IMR-90 (cell line): ENCODE results near the gene PDE6H. TPM values are rescaled to one million over a fixed set of nuclear protein-coding genes. Genes with fewer than 3 reads are reported as not detected.

ENCODE experiments used
- ATAC-seq: fragments of 200-7000 bp; cut with Tn5 transposase; 2 replicates; pipeline ENCODE4 v1.9.1; 2020; ENCODE audit warnings: low read depth, mild to moderate bottlenecking, moderate library complexity
- BruUV-seq: library from RNA; stranded (reverse); fragments of 400-500 nt; replicated peaks from 2 replicates; lab custom pipeline; 2021; lab: Mats Ljungman, UMichigan
- CTCF ChIA-PET: fragments of 300-600 bp; formaldehyde crosslinking; extraction: SDS; loops from one replicate; lab custom pipeline; 2021; ENCODE audit warnings: antibody characterized with exemption; lab: Yijun Ruan, JAX
- POLR2A ChIA-PET: fragments of 300-600 bp; sonication (Branson Sonifier 250); formaldehyde crosslinking; loops from one replicate; lab custom pipeline; 2022; ENCODE audit warnings: antibody characterized with exemption; ENCODE audit not compliant: unreplicated experiment; lab: Charles Lee
- DNase-seq: peaks from one replicate; pipeline ENCODE4 v3.0.0; 2013
- H2AFZ ChIP-seq: replicated peaks from 2 replicates; pipeline ENCODE3; 2013; ENCODE audit warnings: low read length, mild to moderate bottlenecking; ENCODE audit not compliant: poor library complexity
- H2AK5ac ChIP-seq: 2 replicates; pipeline ENCODE4 v1.6.1; 2013; ENCODE audit warnings: low read depth, low read length, inconsistent platforms
- H2AK9ac ChIP-seq: replicated peaks from 2 replicates; pipeline ENCODE3; 2013; ENCODE audit warnings: mild to moderate bottlenecking, low read depth, low read length, moderate library complexity; ENCODE audit not compliant: poor library complexity
- H2BK120ac ChIP-seq: 2 replicates; pipeline ENCODE4 v1.6.1; 2013; ENCODE audit warnings: low read depth, low read length, inconsistent platforms
- H2BK15ac ChIP-seq: 3 replicates; pipeline ENCODE4 v1.6.1; 2013; ENCODE audit warnings: low read depth, low read length, inconsistent platforms
- H2BK20ac ChIP-seq: 2 replicates; pipeline ENCODE4 v1.6.1; 2013; ENCODE audit warnings: low read depth, mild to moderate bottlenecking, inconsistent platforms, low read length, moderate library complexity
- H2BK5ac ChIP-seq: 2 replicates; pipeline ENCODE4 v1.6.1; 2013; ENCODE audit warnings: mild to moderate bottlenecking, low read depth, low read length, inconsistent platforms; ENCODE audit not compliant: poor library complexity, severe bottlenecking
- H3K14ac ChIP-seq: replicated peaks from 2 replicates; pipeline ENCODE4 v1.6.1; 2013; ENCODE audit warnings: low read depth, low read length, inconsistent platforms
- H3K18ac ChIP-seq: 2 replicates; pipeline ENCODE4 v1.6.1; 2013; ENCODE audit warnings: low read depth, low read length, control low read depth
- H3K23ac ChIP-seq: 2 replicates; pipeline ENCODE4 v1.6.1; 2013; ENCODE audit warnings: low read depth, low read length, inconsistent platforms
- H3K27ac ChIP-seq: 2 replicates; pipeline ENCODE4 v1.5.1; 2013; ENCODE audit warnings: mild to moderate bottlenecking, control low read depth, low read length; ENCODE audit not compliant: insufficient read depth
- H3K27me3 ChIP-seq: 2 replicates; pipeline ENCODE4 v1.6.1; 2013; ENCODE audit warnings: low read length; ENCODE audit not compliant: control insufficient read depth, insufficient read depth
- H3K36me3 ChIP-seq: 2 replicates; pipeline ENCODE4 v1.6.1; 2013; ENCODE audit warnings: low read length, mixed read lengths; ENCODE audit not compliant: control insufficient read depth, insufficient read depth
- H3K4ac ChIP-seq: 2 replicates; pipeline ENCODE4 v1.6.1; 2013; ENCODE audit warnings: low read depth, low read length, inconsistent platforms
- H3K4me1 ChIP-seq: 2 replicates; pipeline ENCODE4 v1.6.1; 2013; ENCODE audit warnings: low read length, mixed read lengths; ENCODE audit not compliant: control insufficient read depth, insufficient read depth
- H3K4me2 ChIP-seq: 2 replicates; pipeline ENCODE4 v1.6.1; 2013; ENCODE audit warnings: low read depth, mild to moderate bottlenecking, control low read depth, low read length, moderate library complexity
- H3K4me3 ChIP-seq: 2 replicates; pipeline ENCODE4 v1.5.1; 2013; ENCODE audit warnings: low read depth, mild to moderate bottlenecking, control low read depth, low read length, moderate library complexity; ENCODE audit not compliant: insufficient read depth
- H3K56ac ChIP-seq: 2 replicates; pipeline ENCODE4 v1.6.1; 2013; ENCODE audit warnings: low read length, inconsistent platforms; ENCODE audit not compliant: insufficient read depth; ENCODE audit errors: extremely low read depth
- H3K79me1 ChIP-seq, 2 experiments: 2 replicates each; pipeline ENCODE4 v1.6.1; 2013; ENCODE audit warnings: low read length in 2 of 2, inconsistent platforms in 1 of 2, low read depth in 1 of 2
- H3K9ac ChIP-seq: 2 replicates; pipeline ENCODE4 v1.6.1; 2013; ENCODE audit warnings: low read depth, low read length, control low read depth
- H3K9me1 ChIP-seq: 2 replicates; pipeline ENCODE4 v1.6.1; 2013; ENCODE audit warnings: low read length, inconsistent platforms; ENCODE audit not compliant: insufficient read depth
- H3K9me3 ChIP-seq: 2 replicates; pipeline ENCODE4 v1.6.1; 2013; ENCODE audit warnings: low read length; ENCODE audit not compliant: control insufficient read depth, insufficient read depth
- H4K20me1 ChIP-seq: 2 replicates; pipeline ENCODE4 v1.6.1; 2013; ENCODE audit warnings: low read length, inconsistent platforms; ENCODE audit not compliant: insufficient read depth
- H4K5ac ChIP-seq: 2 replicates; pipeline ENCODE4 v1.6.1; 2013; ENCODE audit warnings: mild to moderate bottlenecking, low read depth, low read length, control low read depth
- H4K8ac ChIP-seq, 2 experiments: 2 replicates each; pipeline ENCODE4 v1.6.1; 2013; ENCODE audit warnings: low read depth in 2 of 2, low read length in 2 of 2, control low read depth in 1 of 2, inconsistent platforms in 1 of 2
- H4K91ac ChIP-seq: 2 replicates; pipeline ENCODE4 v1.6.1; 2013; ENCODE audit warnings: low read depth, low read length, inconsistent platforms; ENCODE audit not compliant: insufficient read depth
- BHLHE40 ChIP-seq: fragments of 150-350 bp; IDR thresholded peaks from 2 replicates; pipeline ENCODE4 v1.6.1; 2016; ENCODE audit warnings: mild to moderate bottlenecking, low read depth, low read length
- MAFK ChIP-seq: IDR thresholded peaks from 2 replicates; pipeline ENCODE4 v1.6.1; 2012; ENCODE audit warnings: low read depth, low read length, improper control_type of control experiment
- MXI1 ChIP-seq: IDR thresholded peaks from 2 replicates; pipeline ENCODE4 v1.6.1; 2012; ENCODE audit warnings: low read depth, mild to moderate bottlenecking, low read length, moderate library complexity, borderline replicate concordance
- RAD21 ChIP-seq: IDR thresholded peaks from 2 replicates; pipeline ENCODE4 v1.6.1; 2012; ENCODE audit warnings: low read length, improper control_type of control experiment
- RCOR1 ChIP-seq: IDR thresholded peaks from 2 replicates; pipeline ENCODE4 v1.6.1; 2012; ENCODE audit warnings: mild to moderate bottlenecking, low read length, improper control_type of control experiment; ENCODE audit not compliant: insufficient replicate concordance
- WGBS, 2 experiments: methylation state at CpG; one replicate each; pipeline versions ENCODE4 v1.1.5 to v1.1.7; 2013; ENCODE audit warnings: missing lambda C conversion rate in 2 of 2; ENCODE audit not compliant: insufficient read length in 1 of 2; ENCODE audit errors: extremely low coverage in 2 of 2; 5-methylcytosine and 5-hydroxymethylcytosine counted together
- dilution Hi-C: fragments of 300-500 bp; cut with HindIII; formaldehyde crosslinking; loops from one replicate; pipeline ENCODE4 v1.14.3; 2018; ENCODE audit warnings: low sequenced_read_pairs; ENCODE audit not compliant: unreplicated experiment
- in situ Hi-C: fragments of 300-500 bp; cut with MboI; formaldehyde crosslinking; loops from 3 replicates; pipeline ENCODE4 v1.14.3; 2019; ENCODE audit warnings: low sequenced_read_pairs, inconsistent platforms, mixed read lengths
- intact Hi-C: fragments of 100-400 bp; cut with micrococcal nuclease; formaldehyde crosslinking; loops from 2 replicates; pipeline ENCODE4 v1.10.0; 2022
- polyA plus RNA-seq, 3 experiments: library from polyadenylated mRNA; depleted of rRNA; stranded (reverse); fragments of >200 nt; gene quantifications; 2 replicates each; pipeline ENCODE4 v1.2.3, GENCODE V29; 2012; ENCODE audit warnings: low replicate concordance in 1 of 3
- total RNA-seq: library from RNA; depleted of rRNA; stranded (reverse); fragments of >200 nt; gene quantifications from 2 replicates; pipeline ENCODE4 v1.2.3, GENCODE V29; 2012

PDE6H gene
- total and polyA plus RNA-seq, 2 of the 4 experiments (the other 2 are of a cell fraction) = not detected

- no peak overlapping the region for H4K91ac ChIP-seq
- DNase-seq (no peak), ATAC-seq (no peak)
- no peak overlapping the region for H4K8ac ChIP-seq
- TF ChIP-seq RAD21 = no peak
- TF ChIP-seq BHLHE40 = no peak
- no peak for TF ChIP-seq RCOR1
- TF ChIP-seq MXI1 = no peak
- no peak for TF ChIP-seq MAFK
- WGBS, 2 experiments = no CpG with 5 or more reads among the region's 2 CpGs
- H3K23ac ChIP-seq = no peak overlapping the region
- H3K9ac ChIP-seq = no peak overlapping the region
- no peak overlapping the region for H2BK15ac ChIP-seq
- H3K4me2 ChIP-seq = no peak overlapping the region
- no peak overlapping the region for H3K4me3 ChIP-seq
- no peak overlapping the region for H2AFZ ChIP-seq
- H3K4me1 ChIP-seq = peaks cover 2% of the 10 kb centered on the region
- H4K5ac ChIP-seq = no peak overlapping the region
- no peaks in the 10 kb centered on the region for H3K36me3 ChIP-seq
- no peak overlapping the region for H2BK120ac ChIP-seq
- no peaks in the 10 kb centered on the region for H3K9me3 ChIP-seq
- H4K20me1 ChIP-seq = no peaks in the 10 kb centered on the region
- no peaks in the 10 kb centered on the region; the same call in 1 of the 2 replicates for H3K27me3 ChIP-seq
- CTCF ChIA-PET = no interaction called here
- H3K56ac ChIP-seq = no peak overlapping the region
- intact Hi-C loops = no loop called here
- no peak overlapping the region for H3K14ac ChIP-seq
- H2BK20ac ChIP-seq = no peak overlapping the region
- dilution Hi-C loops = no loop called here
- no peak overlapping the region for H2AK9ac ChIP-seq
- no peak overlapping the region for H2BK5ac ChIP-seq
- no peaks in the 10 kb centered on the region for H3K79me1 ChIP-seq
- H2AK5ac ChIP-seq = no peak overlapping the region
- POLR2A ChIA-PET = no interaction called here
- H3K18ac ChIP-seq = no peak overlapping the region
- H3K4ac ChIP-seq = no peak overlapping the region
- no peak overlapping the region for H3K27ac ChIP-seq
- no peaks in the 10 kb centered on the region for H3K9me1 ChIP-seq
- BruUV-seq = no TSS peak
- in situ Hi-C loops = no loop called here
Measured at GRCh38 chr12:14923944-14924343, 48.9 kb upstream of the PDE6H start.
